LNCaP clone FGC (cell line): ENCODE data around the gene NTRK2.

Experiments used
- DNase-seq: peaks from one replicate; pipeline ENCODE4 v3.0.0-alpha.2; 2011; ENCODE audit warnings: low read depth
- H3K4me3 ChIP-seq: 2 replicates; pipeline ENCODE4 v1.5.1; 2011; ENCODE audit warnings: mild to moderate bottlenecking, low read depth, low read length, control low read depth
- TF ChIP-seq, protein P1 (sequence below): IDR thresholded peaks from 2 replicates; pipeline ENCODE4 v1.5.1; 2012; ENCODE audit warnings: mild to moderate bottlenecking; ENCODE audit not compliant: control insufficient read depth, insufficient read depth; ENCODE audit errors: extremely low read depth

The NTRK2 gene

DNA sequence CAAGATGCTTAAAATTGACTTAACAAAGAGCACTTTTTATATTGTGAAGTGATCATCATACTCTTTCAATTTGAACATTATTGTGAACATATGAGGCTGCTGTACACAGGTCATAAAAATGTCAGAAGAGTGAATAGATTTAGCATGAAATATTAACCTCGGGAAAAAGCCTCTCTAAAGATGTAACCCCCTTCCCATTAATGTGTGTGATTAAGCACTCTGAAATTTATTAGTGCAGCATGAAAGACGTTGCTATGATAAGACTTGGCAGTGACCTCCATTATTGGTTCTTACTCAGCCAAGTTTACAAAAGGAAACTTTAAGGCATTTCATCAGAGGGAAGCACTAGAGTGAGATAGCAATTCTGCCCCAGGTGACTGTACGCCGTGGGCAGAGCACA is 326.5 kb downstream of the NTRK2 start:
- H3K4me3 ChIP-seq, result no peak overlapping the region
- TF ChIP-seq, protein P1, sequence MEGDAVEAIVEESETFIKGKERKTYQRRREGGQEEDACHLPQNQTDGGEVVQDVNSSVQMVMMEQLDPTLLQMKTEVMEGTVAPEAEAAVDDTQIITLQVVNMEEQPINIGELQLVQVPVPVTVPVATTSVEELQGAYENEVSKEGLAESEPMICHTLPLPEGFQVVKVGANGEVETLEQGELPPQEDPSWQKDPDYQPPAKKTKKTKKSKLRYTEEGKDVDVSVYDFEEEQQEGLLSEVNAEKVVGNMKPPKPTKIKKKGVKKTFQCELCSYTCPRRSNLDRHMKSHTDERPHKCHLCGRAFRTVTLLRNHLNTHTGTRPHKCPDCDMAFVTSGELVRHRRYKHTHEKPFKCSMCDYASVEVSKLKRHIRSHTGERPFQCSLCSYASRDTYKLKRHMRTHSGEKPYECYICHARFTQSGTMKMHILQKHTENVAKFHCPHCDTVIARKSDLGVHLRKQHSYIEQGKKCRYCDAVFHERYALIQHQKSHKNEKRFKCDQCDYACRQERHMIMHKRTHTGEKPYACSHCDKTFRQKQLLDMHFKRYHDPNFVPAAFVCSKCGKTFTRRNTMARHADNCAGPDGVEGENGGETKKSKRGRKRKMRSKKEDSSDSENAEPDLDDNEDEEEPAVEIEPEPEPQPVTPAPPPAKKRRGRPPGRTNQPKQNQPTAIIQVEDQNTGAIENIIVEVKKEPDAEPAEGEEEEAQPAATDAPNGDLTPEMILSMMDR, result no peak
- no peak for DNase-seq

DNA sequence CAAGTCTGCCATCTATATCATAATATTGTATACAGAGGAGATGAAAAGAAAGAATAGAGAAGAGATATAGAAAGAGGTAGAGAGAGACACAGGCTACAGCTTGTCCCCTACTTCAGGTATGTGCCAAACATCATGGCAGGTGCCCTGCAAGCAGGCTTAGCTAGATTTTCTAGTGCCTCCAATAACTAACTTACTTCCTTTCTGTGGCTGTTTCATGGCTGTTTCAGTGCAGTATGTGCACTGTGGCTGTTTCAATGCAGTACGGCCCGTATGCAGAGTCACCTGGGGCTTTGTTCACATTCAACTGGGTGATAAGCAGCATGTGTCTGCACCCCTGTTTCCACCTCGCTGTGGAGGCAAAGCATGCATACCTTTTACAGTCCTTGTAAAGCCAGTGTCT is 327.2 kb downstream of the NTRK2 start:
- no peak overlapping the region for H3K4me3 ChIP-seq
- TF ChIP-seq, protein P1, result no peak
- DNase-seq, result no peak

DNA sequence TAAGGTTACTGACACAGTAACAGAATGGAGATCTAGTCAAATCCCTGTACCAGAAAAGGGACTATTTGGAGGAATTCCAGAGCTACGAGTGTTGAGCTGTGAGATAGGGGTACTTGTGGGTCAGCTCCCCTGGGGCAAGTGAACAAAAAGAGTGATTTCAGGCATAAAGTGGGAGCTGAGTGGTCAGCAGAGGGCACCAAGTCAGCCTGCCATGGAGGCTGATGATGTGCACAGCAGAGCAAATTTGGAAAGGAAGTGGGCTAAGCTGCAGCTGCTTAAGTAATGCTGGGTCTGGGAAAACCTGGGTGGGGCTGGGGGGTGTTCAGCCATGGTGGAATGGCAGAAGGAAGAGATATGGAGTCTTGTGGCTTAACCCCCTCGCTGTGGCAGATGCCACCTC is 327.9 kb downstream of the NTRK2 start:
- no peak for DNase-seq
- TF ChIP-seq, protein P1, result no peak
- H3K4me3 ChIP-seq, result no peak overlapping the region

DNA sequence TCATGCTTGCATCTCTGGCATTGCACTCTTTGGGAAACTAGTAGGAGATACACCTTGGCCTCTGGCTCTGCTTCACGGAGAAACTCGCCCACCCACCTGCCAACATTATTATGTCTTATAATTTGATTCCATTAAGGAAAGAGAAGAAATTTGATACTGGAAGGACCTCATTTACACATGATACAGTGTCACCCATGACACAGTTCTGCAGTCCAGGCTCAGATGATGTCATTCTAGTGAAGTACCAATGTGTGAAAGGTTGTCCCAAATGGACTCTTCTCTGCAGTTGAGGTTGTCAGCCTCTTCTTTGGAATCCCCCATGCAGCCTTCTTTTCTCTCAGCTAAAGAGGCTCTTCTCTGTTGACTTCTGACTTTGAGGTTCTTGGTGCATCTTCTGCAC is 329.1 kb downstream of the NTRK2 start:
- no peak for DNase-seq
- H3K4me3 ChIP-seq, result no peak overlapping the region
- TF ChIP-seq, protein P1, result no peak

DNA sequence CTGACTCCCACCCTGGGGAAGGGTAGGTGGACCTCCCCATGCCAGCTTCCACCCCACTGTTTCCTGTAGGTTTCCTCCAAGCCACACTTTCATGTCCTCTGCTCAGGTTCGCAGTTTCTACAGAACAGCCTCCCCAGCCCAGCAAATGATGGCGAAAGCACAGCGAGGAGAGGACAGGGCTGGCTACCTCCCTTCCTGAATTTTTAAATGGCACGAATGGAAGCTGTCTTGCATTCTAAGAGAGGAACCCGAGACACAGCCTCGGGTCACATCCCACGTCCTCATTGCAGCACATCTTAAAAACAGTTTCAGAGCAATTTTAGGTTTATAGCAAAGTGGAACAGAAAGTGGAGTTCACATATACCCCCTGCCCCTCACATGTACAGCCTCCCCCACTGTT is 330.3 kb downstream of the NTRK2 start:
- TF ChIP-seq, protein P1, result no peak
- no peak for DNase-seq
- no peak overlapping the region for H3K4me3 ChIP-seq

DNA sequence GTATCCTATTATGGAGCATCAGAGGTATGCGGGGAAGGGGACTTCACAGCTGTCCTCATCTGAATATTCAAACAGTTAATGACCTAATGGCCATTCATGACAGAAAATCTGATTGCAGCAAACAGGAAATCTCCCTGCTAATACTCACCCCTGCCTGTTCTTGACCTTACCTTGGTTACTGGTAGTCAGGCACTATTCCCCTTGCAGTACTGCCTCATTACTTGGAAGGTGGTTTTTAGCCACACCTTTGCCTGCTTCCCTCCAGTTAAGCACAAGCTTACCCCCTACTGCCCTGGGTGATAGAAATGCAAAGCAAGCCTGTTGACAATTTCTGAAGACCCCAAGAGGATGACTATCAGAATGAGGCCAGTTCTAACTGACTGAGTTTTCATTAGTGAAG is 332.4 kb downstream of the NTRK2 start:
- no peak overlapping the region for H3K4me3 ChIP-seq
- TF ChIP-seq, protein P1, result no peak
- no peak for DNase-seq

DNA sequence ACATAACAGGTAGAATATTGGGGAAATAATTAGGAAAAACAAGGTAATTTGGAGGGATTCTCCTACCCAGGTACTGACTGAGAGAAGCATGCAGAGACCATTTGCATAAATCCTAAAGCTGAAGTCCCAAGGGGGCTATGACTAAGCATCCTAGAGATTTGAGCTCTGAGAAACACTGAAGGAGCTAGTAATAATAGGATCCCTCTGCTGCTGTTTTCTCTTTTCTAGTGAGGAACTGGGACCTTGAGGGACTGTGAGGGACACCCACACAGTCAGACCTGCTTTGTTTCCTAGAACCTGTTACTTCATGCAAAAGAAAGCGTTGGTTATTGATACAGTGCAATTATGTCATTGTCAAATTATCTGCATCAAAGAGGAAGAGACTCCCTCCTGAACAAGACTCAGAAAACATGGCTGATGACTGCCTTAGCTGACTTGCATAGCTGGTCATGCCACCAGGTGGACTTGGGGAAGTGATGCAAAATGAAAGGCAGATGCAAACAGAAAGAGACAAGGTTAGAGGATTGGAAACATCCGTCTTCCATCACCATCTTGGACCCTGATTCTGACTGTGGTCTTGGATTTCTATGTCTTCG is 335.4 kb downstream of the NTRK2 start:
- no peak for DNase-seq

More for the DNA sequence above, 335.4 kb downstream of the NTRK2 start:
- no peak overlapping the region for H3K4me3 ChIP-seq
- TF ChIP-seq, protein P1, result no peak
